Peyer's patch (tissue), 4 donors: ENCODE measurements around the gene MED13L. TPM values are rescaled to one million over a fixed set of nuclear protein-coding genes. Genes with fewer than 3 reads are reported as not detected.

ENCODE experiments used
- DNase-seq, 3 donors: peaks; one replicate each; pipeline ENCODE4 v3.0.0-alpha.2; 2017 to 2019
- H3K27ac ChIP-seq, 4 donors: fragments of 200-600 bp; sonication (generic); one replicate each; pipeline ENCODE4 v1.5.1; 2016 to 2019
- H3K27me3 ChIP-seq, 2 donors: fragments of 200-600 bp; sonication (generic); one replicate each; pipeline ENCODE4 v1.5.1; 2019
- H3K36me3 ChIP-seq, 3 donors: fragments of 200-600 bp; sonication (generic); one replicate each; pipeline ENCODE4 v1.5.1; 2016 to 2019
- H3K4me1 ChIP-seq, 4 donors: fragments of 200-600 bp; sonication (generic); one replicate each; pipeline ENCODE4 v1.5.1; 2016 to 2019
- H3K4me3 ChIP-seq, 4 donors: fragments of 200-600 bp; sonication (generic); 1 replicate in 3 of 4; 2 replicates in 1 of 4; pipeline ENCODE4 v1.5.1; 2016 to 2019; ENCODE audit warnings: mild to moderate bottlenecking in 1 of 4
- H3K9me3 ChIP-seq, 4 donors: fragments of 200-600 bp; sonication (generic); one replicate each; pipeline ENCODE4 v1.5.1; 2016 to 2019; ENCODE audit warnings: mild to moderate bottlenecking in 1 of 4
- CTCF ChIP-seq, 6 experiments: fragments of 450-650 bp in 4 of 6; fragments of 200-600 bp in 2 of 6; sonication (generic) in 1 of 6; IDR thresholded peaks; one replicate each; pipeline ENCODE4 v1.5.1; 2017 to 2019; ENCODE audit warnings: antibody characterized with exemption in 6 of 6, mild to moderate bottlenecking in 3 of 6, moderate library complexity in 1 of 6
- POLR2A ChIP-seq, 2 donors: fragments of 450-650 bp; IDR thresholded peaks; one replicate each; pipeline ENCODE4 v1.5.1; 2017; ENCODE audit warnings: antibody characterized with exemption in 2 of 2, mild to moderate bottlenecking in 2 of 2, moderate library complexity in 2 of 2
- total RNA-seq, 4 donors: library from RNA; depleted of rRNA; stranded (reverse); fragments of >200 nt; gene quantifications; one replicate each; pipeline ENCODE4 v1.1.0, GENCODE V29; 2016

Gene MED13L
- total RNA-seq, 4 donors from 2014 or later: 127 to 181 (median 145) TPM

- Histone ChIP-seq H3K4me1 (peaks cover 0 to 19% (median 6%) of the 10 kb centered on the region in 4 donors), H3K4me3 (no peak overlapping the region), H3K27ac (no peak overlapping the region), H3K9me3 (no peaks in the 10 kb centered on the region), H3K36me3 (no peaks in the 10 kb centered on the region), H3K27me3 (no peaks in the 10 kb centered on the region)
- TF ChIP-seq CTCF (IDR thresholded peaks at IDR 0.05) (no peak), POLR2A (IDR thresholded peaks at IDR 0.05) (no peak)
- DNase-seq: no peak
Measured at GRCh38 chr12:116246490-116247179, 30.9 kb downstream of the MED13L start.

DNA sequence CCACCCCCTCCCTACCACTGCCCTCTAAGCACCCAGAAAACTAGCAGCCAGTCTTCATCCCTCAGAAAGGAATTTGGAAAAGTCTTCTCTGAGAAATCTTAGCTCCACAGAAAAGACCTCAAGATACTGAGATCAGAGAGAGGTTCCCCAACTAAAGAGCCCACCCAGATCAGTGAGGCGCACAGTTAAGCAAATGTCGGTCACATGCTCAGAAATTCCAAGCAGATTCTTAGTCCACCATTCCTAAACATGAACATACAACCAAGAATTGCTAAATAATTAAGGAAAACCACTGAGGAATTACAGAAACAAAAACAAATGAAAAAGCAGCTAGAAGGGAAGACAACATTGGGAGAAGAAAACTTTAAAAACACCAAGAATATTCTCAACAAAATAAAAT lies 32.3 kb downstream of the MED13L start:
- H3K4me1 ChIP-seq: peaks cover 0 to 19% (median 6%) of the 10 kb centered on the region in 4 donors
- no peaks in the 10 kb centered on the region for H3K27me3 ChIP-seq
- H3K27ac ChIP-seq: no peak overlapping the region
- TF ChIP-seq CTCF (IDR thresholded peaks at IDR 0.05): no peak
- no peak for TF ChIP-seq POLR2A (IDR thresholded peaks at IDR 0.05)
- H3K36me3 ChIP-seq: no peaks in the 10 kb centered on the region
- H3K9me3 ChIP-seq: no peaks in the 10 kb centered on the region
- DNase-seq: no peak
- H3K4me3 ChIP-seq: no peak overlapping the region

GRCh38 chr12:116244474-116245090 lies 32.9 kb downstream of the MED13L start:
- Histone ChIP-seq H3K4me3 (no peak overlapping the region), H3K36me3 (no peaks in the 10 kb centered on the region), H3K27ac (no peak overlapping the region), H3K4me1 (peaks cover 0 to 19% (median 6%) of the 10 kb centered on the region in 4 donors), H3K27me3 (no peaks in the 10 kb centered on the region), H3K9me3 (no peaks in the 10 kb centered on the region)
- TF ChIP-seq POLR2A (IDR thresholded peaks at IDR 0.05): no peak
- TF ChIP-seq CTCF (IDR thresholded peaks at IDR 0.05): no peak
- DNase-seq: no peak

DNA sequence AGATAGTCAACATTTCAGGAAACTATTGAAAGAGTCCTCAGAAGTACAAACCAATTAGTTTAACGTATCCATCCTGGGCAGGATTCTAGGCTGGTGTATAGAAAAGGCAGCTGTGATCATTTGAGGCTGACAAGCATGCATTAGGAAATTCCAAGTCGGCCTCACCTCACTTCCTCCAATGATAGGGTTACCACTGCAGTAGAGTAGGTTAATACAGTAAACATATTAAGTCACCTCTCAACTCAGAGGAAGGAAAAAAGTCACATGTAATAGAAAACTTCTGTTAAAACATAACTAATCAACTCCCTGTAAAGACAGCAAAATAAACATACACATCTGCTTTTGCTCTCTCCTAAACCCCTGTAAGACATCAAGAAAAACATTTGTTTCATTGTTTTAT lies 33.5 kb downstream of the MED13L start:
- H3K9me3 ChIP-seq: no peaks in the 10 kb centered on the region
- H3K4me3 ChIP-seq: no peak overlapping the region
- H3K36me3 ChIP-seq: no peaks in the 10 kb centered on the region
- H3K27me3 ChIP-seq: no peaks in the 10 kb centered on the region
- no peak for DNase-seq
- TF ChIP-seq CTCF (IDR thresholded peaks at IDR 0.05) (no peak), POLR2A (IDR thresholded peaks at IDR 0.05) (no peak)
- peaks cover 0 to 18% (median 6%) of the 10 kb centered on the region in 4 donors for H3K4me1 ChIP-seq
- H3K27ac ChIP-seq: no peak overlapping the region

DNA sequence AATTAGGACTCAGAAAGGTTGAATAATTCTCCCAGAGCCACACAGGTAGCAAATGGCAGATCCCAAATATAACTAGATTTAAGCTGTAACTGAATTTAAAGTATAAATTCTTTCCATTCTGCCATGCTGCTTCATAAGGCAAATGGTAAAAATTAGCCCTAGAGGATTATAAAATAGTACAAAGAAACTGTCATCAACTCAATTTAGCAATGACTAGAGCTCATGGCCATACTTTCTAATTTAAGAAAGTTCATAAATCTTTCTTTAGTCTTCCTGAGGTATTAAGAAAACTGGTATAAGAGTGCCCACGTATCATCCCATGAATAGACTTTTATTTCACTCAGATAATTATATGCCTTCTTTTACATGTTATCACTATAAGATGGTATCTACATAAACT lies 34.8 kb downstream of the MED13L start:
- no peak overlapping the region for H3K27ac ChIP-seq
- DNase-seq: no peak

More for the DNA sequence above, 34.8 kb downstream of the MED13L start:
- H3K27me3 ChIP-seq: no peaks in the 10 kb centered on the region
- no peaks in the 10 kb centered on the region for H3K9me3 ChIP-seq
- no peaks in the 10 kb centered on the region for H3K36me3 ChIP-seq
- H3K4me1 ChIP-seq: peaks cover 0 to 14% (median 6%) of the 10 kb centered on the region in 4 donors
- H3K4me3 ChIP-seq: no peak overlapping the region
- no peak for TF ChIP-seq CTCF (IDR thresholded peaks at IDR 0.05)
- no peak for TF ChIP-seq POLR2A (IDR thresholded peaks at IDR 0.05)
